Nephron progenitor cell (in vitro differentiated cells): ENCODE data around the gene CHRND.

Experiments used
- DNase-seq: peaks from one replicate; pipeline ENCODE4 v3.0.0; 2021
- H3K27ac Mint-ChIP-seq: 2 replicates; pipeline ENCODE4 v1.8.0; 2021; ENCODE audit warnings: mild to moderate bottlenecking, moderate library complexity, mixed read lengths
- H3K27me3 Mint-ChIP-seq: 2 replicates; pipeline ENCODE4 v1.8.0; 2021; ENCODE audit warnings: mild to moderate bottlenecking, low read depth, mixed read lengths; ENCODE audit not compliant: poor library complexity
- H3K36me3 Mint-ChIP-seq: 2 replicates; pipeline ENCODE4 v1.8.0; 2021; ENCODE audit warnings: low read depth, mixed read lengths
- H3K4me1 Mint-ChIP-seq: 2 replicates; pipeline ENCODE4 v1.8.0; 2021; ENCODE audit warnings: mixed read lengths
- H3K4me3 Mint-ChIP-seq: 2 replicates; pipeline ENCODE4 v1.8.0; 2021; ENCODE audit warnings: mild to moderate bottlenecking, moderate library complexity, mixed read lengths
- H3K9me3 Mint-ChIP-seq: 2 replicates; pipeline ENCODE4 v1.8.0; 2021; ENCODE audit warnings: mild to moderate bottlenecking, moderate library complexity, mixed read lengths
- TF ChIP-seq, protein P1 (sequence below): fragments of 200-600 bp; sonication (generic); IDR thresholded peaks from 2 replicates; pipeline ENCODE4 v1.5.0; 2021; ENCODE audit warnings: antibody characterized with exemption

Gene CHRND

GRCh38 chr2:232525791-232526371, at the start of gene CHRND:
TSS of gene CHRND (plus strand) at chr2:232526160. CDS start at chr2:232526216, 56 bp downstream.
- H3K27me3 Mint-ChIP-seq = peaks cover 41% of the 10 kb centered on the region
- no peaks in the 10 kb centered on the region for H3K9me3 Mint-ChIP-seq
- H3K4me3 Mint-ChIP-seq = peak within 1 kb of the TSS; percentile 62
- peaks cover 36% of the 10 kb centered on the region for H3K4me1 Mint-ChIP-seq
- DNase-seq = peak; percentile 67
- TF ChIP-seq, protein P1, sequence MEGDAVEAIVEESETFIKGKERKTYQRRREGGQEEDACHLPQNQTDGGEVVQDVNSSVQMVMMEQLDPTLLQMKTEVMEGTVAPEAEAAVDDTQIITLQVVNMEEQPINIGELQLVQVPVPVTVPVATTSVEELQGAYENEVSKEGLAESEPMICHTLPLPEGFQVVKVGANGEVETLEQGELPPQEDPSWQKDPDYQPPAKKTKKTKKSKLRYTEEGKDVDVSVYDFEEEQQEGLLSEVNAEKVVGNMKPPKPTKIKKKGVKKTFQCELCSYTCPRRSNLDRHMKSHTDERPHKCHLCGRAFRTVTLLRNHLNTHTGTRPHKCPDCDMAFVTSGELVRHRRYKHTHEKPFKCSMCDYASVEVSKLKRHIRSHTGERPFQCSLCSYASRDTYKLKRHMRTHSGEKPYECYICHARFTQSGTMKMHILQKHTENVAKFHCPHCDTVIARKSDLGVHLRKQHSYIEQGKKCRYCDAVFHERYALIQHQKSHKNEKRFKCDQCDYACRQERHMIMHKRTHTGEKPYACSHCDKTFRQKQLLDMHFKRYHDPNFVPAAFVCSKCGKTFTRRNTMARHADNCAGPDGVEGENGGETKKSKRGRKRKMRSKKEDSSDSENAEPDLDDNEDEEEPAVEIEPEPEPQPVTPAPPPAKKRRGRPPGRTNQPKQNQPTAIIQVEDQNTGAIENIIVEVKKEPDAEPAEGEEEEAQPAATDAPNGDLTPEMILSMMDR = no peak
- H3K27ac Mint-ChIP-seq = no peak within 1 kb of the TSS
- H3K36me3 Mint-ChIP-seq = no peaks in the 10 kb centered on the region

DNA sequence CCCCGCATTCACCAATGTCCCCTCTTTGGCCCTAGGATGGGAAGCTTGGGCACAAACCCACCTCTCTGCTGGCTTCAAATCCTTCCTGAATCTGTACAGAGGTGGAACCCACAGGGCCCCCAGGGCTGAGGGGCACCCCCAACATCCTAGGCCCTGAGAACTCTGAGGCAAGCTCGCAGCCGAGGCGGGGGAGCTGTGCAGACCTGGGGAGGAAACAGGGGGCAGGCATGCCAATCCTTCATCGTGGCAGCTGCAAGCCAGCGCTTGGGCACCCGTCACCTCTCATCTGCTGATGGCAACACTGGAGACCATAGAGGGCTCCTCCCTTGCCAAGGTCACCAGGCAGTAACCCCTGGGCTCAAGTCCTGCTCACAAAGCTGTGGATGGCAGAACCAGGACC, 49.2 kb upstream of the CHRND start:
- H3K9me3 Mint-ChIP-seq = peaks cover 13% of the 10 kb centered on the region
- no peak for DNase-seq
- H3K27me3 Mint-ChIP-seq = peaks cover 54% of the 10 kb centered on the region
- H3K36me3 Mint-ChIP-seq = peaks cover 5% of the 10 kb centered on the region
- peaks cover 13% of the 10 kb centered on the region for H3K4me1 Mint-ChIP-seq
- no peak overlapping the region for H3K27ac Mint-ChIP-seq
- H3K4me3 Mint-ChIP-seq = no peak overlapping the region
- TF ChIP-seq, protein P1 = no peak

DNA sequence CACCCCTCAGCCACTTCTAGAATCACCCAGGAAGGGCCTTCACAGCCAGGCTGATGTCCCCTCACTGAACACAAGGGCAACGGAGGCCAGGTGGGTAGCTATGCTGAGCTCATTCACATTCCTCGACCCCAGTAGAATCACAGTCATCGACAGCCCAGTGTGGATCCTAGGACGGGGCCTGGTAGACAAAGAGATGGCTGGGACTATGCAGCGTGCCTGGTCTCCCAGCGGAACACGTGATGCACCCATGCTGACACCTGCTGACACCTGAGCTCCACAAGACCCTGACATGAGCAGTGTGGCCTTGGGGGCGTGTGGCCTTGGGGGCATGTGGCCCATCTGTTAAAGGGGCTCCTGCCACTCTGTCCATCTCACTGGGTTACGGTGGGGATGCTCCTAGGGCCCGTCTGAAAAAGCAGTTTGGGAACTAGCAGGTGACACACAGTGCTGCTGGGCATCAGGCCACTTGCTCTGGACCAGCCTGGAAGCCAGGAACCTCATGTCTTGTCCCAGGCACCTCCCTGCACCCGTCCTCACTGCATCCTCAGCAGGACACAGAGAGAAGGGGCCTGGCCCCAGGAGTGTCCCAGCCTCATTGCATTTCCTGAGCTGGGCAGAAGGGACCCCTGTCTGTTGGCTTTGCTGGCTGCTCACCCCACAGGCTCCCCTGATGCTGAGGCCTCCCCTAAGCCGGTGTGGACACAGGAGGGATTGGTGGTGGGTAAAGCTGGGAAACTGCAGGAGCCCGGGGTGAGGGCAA, 48.0 kb upstream of the CHRND start:
- H3K27me3 Mint-ChIP-seq = peaks cover 56% of the 10 kb centered on the region
- peaks cover 16% of the 10 kb centered on the region for H3K4me1 Mint-ChIP-seq
- DNase-seq = no peak
- no peak overlapping the region for H3K4me3 Mint-ChIP-seq
- H3K27ac Mint-ChIP-seq = no peak overlapping the region
- TF ChIP-seq, protein P1 = no peak
- H3K9me3 Mint-ChIP-seq = peaks cover 2% of the 10 kb centered on the region
- no peaks in the 10 kb centered on the region for H3K36me3 Mint-ChIP-seq

DNA sequence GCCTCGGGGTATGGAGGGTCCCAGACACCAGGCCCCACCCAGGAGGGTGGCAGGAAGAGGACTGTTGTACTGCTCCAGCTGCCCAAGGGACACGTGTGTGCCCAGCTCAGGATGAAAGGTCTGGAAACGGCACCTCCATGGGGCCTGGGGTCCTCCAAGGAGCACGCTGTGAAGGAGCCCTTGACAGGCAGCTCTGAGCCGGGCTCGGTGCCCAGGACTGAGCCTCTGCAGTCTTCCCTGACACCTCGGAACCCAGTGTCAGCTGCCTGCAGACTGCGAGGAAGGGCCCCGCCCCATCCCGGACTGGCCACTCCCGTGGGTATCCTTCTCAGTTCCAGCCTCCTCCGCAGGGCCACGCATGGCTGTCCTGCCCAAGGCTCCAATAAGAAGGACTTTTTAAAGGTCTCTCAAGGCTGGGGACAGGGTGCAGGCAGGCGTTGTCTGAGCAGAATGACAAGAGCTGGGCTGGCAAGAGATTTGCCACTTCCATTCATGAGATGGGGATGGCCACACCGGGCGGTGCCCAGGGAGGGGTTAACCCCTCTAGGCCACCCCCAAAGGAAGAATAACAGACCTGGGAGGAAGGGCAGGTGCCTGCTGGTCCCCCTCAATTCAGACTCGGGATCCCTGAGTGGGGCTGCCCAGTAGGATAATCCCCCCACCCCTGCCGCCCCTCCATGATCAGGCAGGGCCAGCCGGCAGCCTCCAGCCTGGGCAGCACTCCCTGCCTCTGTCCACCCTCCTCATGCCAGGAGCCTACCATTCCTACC, 47.2 kb upstream of the CHRND start:
- peaks cover 55% of the 10 kb centered on the region for H3K27me3 Mint-ChIP-seq
- H3K27ac Mint-ChIP-seq = no peak overlapping the region
- TF ChIP-seq, protein P1 = no peak
- peak; percentile 4 for DNase-seq
- H3K4me3 Mint-ChIP-seq = no peak overlapping the region
- no peaks in the 10 kb centered on the region for H3K36me3 Mint-ChIP-seq
- H3K4me1 Mint-ChIP-seq = peaks cover 17% of the 10 kb centered on the region
- no peaks in the 10 kb centered on the region for H3K9me3 Mint-ChIP-seq

DNA sequence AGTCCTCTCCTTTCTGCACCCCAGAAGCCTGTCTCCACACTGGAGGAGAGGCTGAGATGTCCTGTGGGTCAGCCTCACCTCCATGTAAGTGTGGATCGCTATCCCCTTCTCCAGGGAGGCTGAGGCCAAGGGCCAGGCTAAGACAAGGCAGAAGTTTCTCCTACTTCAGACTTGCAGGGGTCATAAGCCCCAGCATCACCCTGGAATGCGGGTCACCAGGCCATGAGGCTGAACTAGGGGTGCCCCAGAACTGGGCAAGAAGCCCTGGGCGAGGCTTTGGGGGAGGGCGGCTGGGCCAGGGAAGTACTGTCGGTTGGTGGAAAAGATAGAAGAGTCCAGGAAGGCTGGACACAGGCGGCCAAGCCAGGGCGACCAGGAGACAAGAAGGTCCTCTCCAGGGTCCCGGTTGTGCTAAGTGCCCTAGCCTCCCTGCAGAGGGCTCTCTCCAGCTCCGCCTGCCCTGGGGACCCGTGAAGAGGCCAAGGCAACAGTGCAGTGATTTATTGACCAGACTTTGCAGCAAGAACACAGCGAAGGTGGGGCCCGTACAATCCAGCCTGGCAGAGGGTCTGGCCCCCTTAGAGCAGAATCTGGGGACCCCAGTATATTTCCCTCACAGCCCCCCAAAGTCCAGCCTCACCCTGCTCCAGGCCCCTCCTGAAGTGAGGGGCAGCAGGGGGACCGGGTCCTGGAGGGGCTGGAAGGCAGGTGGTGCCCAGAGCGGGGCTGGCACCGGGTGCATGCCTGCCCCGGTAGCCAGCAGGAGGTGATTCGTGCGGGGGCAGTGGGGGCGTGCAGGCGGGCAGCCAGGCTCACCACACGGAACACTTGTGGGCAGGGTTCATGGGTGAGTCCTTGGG, 46.4 kb upstream of the CHRND start:
- Mint-ChIP-seq H3K27me3 (peaks cover 55% of the 10 kb centered on the region), H3K9me3 (no peaks in the 10 kb centered on the region), H3K4me1 (peaks cover 17% of the 10 kb centered on the region), H3K27ac (peak overlapping the region; percentile 71), H3K36me3 (no peaks in the 10 kb centered on the region), H3K4me3 (no peak overlapping the region)
- TF ChIP-seq, protein P1 = no peak
- DNase-seq = peak; percentile 34
